Uterus (tissue), 2 donors: ENCODE results near the gene ASH1L.

Experiments
- CTCF ChIP-seq, 4 experiments: fragments of 200-600 bp in 2 of 4; fragments of 450-650 bp in 2 of 4; sonication (generic) in 2 of 4; IDR thresholded peaks; one replicate each; pipeline ENCODE4 v1.5.1; 2016 to 2019; ENCODE audit warnings: antibody characterized with exemption in 4 of 4, mild to moderate bottlenecking in 2 of 4, moderate library complexity in 1 of 4
- POLR2A ChIP-seq, 2 donors: fragments of 450-650 bp; IDR thresholded peaks; one replicate each; pipeline ENCODE4 v1.6.1; 2016; ENCODE audit warnings: antibody characterized with exemption in 2 of 2, mild to moderate bottlenecking in 1 of 2, moderate library complexity in 1 of 2

- no peak for TF ChIP-seq POLR2A (IDR thresholded peaks at IDR 0.05)
- no peak for TF ChIP-seq CTCF (IDR thresholded peaks at IDR 0.05)
Measured at GRCh38 chr1:155301342-155301841, 261.2 kb downstream of the ASH1L start, which contains the start of gene PKLR.
